ENCODE results near the gene ESRRA. TPM values are rescaled to one million over a fixed set of nuclear protein-coding genes. Genes with fewer than 3 reads are reported as not detected.

ESRRA gene
- total and polyA plus RNA-seq, 9 of the 15 experiments (the other 6 are each of a cell fraction or from before 2014, with no cell fraction given), result 0.27 to 89.7 (median 23.7) TPM

DNA sequence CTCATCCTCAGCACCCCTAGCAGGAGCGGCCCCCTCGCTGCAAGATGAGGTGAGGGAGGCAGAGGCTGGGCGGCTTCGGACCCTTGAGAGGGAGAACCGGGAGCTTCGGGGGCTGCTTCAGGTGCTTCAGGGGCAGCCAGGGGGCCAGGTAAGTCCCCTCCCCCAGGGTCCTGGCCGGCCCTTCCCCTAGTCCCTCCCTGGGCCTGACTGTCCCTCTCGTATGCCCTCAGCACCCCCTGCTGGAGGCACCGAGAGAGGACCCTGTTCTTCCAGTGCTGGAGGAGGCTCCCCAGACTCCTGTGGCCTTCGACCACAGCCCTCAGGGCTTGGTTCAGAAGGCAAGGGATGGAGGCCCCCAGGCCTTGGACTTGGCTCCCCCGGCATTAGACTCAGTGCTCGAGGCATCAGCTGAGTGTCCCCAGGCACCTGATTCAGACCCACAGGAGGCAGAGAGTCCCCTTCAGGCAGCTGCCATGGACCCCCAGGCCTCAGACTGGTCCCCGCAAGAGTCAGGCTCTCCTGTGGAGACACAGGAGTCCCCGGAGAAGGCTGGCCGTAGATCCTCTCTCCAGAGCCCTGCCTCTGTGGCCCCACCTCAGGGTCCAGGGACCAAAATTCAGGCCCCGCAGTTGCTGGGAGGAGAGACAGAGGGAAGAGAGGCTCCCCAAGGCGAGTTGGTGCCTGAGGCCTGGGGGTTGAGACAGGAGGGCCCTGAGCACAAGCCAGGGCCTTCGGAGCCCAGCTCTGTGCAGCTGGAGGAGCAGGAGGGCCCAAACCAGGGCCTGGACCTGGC, 38.6 kb downstream of the ESRRA start (continued):
- TF ChIP-seq, protein P1, sequence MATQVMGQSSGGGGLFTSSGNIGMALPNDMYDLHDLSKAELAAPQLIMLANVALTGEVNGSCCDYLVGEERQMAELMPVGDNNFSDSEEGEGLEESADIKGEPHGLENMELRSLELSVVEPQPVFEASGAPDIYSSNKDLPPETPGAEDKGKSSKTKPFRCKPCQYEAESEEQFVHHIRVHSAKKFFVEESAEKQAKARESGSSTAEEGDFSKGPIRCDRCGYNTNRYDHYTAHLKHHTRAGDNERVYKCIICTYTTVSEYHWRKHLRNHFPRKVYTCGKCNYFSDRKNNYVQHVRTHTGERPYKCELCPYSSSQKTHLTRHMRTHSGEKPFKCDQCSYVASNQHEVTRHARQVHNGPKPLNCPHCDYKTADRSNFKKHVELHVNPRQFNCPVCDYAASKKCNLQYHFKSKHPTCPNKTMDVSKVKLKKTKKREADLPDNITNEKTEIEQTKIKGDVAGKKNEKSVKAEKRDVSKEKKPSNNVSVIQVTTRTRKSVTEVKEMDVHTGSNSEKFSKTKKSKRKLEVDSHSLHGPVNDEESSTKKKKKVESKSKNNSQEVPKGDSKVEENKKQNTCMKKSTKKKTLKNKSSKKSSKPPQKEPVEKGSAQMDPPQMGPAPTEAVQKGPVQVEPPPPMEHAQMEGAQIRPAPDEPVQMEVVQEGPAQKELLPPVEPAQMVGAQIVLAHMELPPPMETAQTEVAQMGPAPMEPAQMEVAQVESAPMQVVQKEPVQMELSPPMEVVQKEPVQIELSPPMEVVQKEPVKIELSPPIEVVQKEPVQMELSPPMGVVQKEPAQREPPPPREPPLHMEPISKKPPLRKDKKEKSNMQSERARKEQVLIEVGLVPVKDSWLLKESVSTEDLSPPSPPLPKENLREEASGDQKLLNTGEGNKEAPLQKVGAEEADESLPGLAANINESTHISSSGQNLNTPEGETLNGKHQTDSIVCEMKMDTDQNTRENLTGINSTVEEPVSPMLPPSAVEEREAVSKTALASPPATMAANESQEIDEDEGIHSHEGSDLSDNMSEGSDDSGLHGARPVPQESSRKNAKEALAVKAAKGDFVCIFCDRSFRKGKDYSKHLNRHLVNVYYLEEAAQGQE (IDR thresholded peaks at IDR 0.05; ENCODE audit: borderline replicate concordance), result peak; percentile 66
- TF ChIP-seq, protein P1 (CRISPR knock-in tag; IDR thresholded peaks at IDR 0.05; ENCODE audit: low read depth), result no peak
- TF ChIP-seq, protein P2, sequence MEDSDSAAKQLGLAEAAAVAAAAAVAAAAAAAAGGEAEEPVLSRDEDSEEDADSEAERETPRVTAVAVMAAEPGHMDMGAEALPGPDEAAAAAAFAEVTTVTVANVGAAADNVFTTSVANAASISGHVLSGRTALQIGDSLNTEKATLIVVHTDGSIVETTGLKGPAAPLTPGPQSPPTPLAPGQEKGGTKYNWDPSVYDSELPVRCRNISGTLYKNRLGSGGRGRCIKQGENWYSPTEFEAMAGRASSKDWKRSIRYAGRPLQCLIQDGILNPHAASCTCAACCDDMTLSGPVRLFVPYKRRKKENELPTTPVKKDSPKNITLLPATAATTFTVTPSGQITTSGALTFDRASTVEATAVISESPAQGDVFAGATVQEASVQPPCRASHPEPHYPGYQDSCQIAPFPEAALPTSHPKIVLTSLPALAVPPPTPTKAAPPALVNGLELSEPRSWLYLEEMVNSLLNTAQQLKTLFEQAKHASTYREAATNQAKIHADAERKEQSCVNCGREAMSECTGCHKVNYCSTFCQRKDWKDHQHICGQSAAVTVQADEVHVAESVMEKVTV (CRISPR knock-in tag; IDR thresholded peaks at IDR 0.05), result 0 out of 2 replicates have a peak, but pooled peaks have one; percentile 24
- no peak for TF ChIP-seq GTF2E2 (tag; IDR thresholded peaks at IDR 0.05)
- TF ChIP-seq RAD21 (CRISPR knock-in tag; conservative IDR thresholded peaks at IDR 0.05 in 1 of 2, IDR thresholded peaks at IDR 0.05 in 1 of 2), result peak; percentile 58 to 75
- no peak for TF ChIP-seq CBFA2T2 (conservative IDR thresholded peaks at IDR 0.05)
- no peak for TF ChIP-seq NCOA2 (IDR thresholded peaks at IDR 0.05; ENCODE audit: partially characterized antibody in 2 of 2)
- TF ChIP-seq, protein P3, sequence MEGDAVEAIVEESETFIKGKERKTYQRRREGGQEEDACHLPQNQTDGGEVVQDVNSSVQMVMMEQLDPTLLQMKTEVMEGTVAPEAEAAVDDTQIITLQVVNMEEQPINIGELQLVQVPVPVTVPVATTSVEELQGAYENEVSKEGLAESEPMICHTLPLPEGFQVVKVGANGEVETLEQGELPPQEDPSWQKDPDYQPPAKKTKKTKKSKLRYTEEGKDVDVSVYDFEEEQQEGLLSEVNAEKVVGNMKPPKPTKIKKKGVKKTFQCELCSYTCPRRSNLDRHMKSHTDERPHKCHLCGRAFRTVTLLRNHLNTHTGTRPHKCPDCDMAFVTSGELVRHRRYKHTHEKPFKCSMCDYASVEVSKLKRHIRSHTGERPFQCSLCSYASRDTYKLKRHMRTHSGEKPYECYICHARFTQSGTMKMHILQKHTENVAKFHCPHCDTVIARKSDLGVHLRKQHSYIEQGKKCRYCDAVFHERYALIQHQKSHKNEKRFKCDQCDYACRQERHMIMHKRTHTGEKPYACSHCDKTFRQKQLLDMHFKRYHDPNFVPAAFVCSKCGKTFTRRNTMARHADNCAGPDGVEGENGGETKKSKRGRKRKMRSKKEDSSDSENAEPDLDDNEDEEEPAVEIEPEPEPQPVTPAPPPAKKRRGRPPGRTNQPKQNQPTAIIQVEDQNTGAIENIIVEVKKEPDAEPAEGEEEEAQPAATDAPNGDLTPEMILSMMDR (IDR thresholded peaks at IDR 0.05 in 2 of 3, conservative IDR thresholded peaks at IDR 0.05 in 1 of 3; ENCODE audit: insufficient read depth in 2 of 3, low read depth in 1 of 3, low read length in 3 of 3), result peak; percentile 55 to 65 (median 65)
- TF ChIP-seq ZNF696 (CRISPR knock-in tag; conservative IDR thresholded peaks at IDR 0.05), result no peak
- no peak for TF ChIP-seq THRAP3 (IDR thresholded peaks at IDR 0.05; ENCODE audit: borderline replicate concordance)
- TF ChIP-seq, protein P4, sequence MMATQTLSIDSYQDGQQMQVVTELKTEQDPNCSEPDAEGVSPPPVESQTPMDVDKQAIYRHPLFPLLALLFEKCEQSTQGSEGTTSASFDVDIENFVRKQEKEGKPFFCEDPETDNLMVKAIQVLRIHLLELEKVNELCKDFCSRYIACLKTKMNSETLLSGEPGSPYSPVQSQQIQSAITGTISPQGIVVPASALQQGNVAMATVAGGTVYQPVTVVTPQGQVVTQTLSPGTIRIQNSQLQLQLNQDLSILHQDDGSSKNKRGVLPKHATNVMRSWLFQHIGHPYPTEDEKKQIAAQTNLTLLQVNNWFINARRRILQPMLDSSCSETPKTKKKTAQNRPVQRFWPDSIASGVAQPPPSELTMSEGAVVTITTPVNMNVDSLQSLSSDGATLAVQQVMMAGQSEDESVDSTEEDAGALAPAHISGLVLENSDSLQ (IDR thresholded peaks at IDR 0.05), result no peak
- TF ChIP-seq, protein P5, sequence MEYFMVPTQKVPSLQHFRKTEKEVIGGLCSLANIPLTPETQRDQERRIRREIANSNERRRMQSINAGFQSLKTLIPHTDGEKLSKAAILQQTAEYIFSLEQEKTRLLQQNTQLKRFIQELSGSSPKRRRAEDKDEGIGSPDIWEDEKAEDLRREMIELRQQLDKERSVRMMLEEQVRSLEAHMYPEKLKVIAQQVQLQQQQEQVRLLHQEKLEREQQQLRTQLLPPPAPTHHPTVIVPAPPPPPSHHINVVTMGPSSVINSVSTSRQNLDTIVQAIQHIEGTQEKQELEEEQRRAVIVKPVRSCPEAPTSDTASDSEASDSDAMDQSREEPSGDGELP (CRISPR knock-in tag; IDR thresholded peaks at IDR 0.05; ENCODE audit: borderline replicate concordance), result peak; percentile 28; the same call in 1 of the 2 replicates
